ENCODE measurements around the gene UGT1A5. TPM values are rescaled to one million over a fixed set of nuclear protein-coding genes. Genes with fewer than 3 reads are reported as not detected.
"Not testable (repeated sequence)": the region's sequence is repeated elsewhere in the genome, so short reads cannot be mapped to it uniquely, and the experiment has no call there.

UGT1A5 gene
- total RNA-seq, 4 donors from 2014 or later: 7.2 to 24.2 (median 15.0) TPM; not detected in 1

DNA sequence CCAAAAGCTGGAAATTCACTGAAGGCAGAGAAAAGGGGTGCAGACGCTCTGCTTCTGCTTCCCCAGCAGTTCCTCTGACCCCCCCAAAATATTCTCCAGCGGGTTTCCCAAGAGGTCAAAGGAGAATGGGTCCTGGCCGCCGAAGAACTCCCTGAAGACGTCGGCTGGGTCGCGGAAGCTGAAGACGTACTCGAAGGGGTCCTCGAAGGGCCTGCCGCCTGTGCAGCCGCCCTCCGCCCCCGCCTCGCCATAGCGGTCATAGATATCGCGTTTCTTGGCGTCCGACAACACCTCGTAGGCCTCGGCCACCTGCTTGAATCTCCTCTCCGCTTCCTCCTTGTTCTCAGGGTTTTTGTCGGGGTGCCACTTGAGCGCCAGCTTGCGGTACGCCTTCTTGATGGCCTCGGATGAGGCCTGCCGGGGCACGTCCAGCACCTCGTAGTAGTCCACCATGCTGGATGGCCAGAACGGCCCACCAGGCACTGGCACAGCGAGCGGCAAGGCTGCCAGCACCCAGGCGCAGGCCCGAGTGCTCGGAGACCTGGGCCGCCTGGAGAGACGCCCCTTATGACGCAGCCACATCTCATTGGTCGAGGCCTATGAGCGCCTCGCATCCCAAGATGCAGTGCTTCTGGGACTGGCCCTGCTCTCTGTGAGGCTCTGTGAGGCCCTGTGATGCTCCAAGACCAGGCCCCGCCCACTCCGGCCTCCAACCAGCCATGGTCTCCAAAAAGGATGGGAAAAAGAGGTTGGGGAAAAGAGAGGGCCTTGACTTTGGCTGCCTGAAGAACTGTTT is 31.0 kb downstream of the UGT1A5 start:
- Histone ChIP-seq H3K36me3 (no peaks in the 10 kb centered on the region), H3K9me3 (no peaks in the 10 kb centered on the region), H3K4me3 (no peak overlapping the region), H3K27me3 (no peaks in the 10 kb centered on the region), H3K4me1 (peaks cover 0 to 3% (median 0%) of the 10 kb centered on the region in 4 donors), H3K27ac (no peak overlapping the region)
- no peak for DNase-seq
- TF ChIP-seq, protein P1, sequence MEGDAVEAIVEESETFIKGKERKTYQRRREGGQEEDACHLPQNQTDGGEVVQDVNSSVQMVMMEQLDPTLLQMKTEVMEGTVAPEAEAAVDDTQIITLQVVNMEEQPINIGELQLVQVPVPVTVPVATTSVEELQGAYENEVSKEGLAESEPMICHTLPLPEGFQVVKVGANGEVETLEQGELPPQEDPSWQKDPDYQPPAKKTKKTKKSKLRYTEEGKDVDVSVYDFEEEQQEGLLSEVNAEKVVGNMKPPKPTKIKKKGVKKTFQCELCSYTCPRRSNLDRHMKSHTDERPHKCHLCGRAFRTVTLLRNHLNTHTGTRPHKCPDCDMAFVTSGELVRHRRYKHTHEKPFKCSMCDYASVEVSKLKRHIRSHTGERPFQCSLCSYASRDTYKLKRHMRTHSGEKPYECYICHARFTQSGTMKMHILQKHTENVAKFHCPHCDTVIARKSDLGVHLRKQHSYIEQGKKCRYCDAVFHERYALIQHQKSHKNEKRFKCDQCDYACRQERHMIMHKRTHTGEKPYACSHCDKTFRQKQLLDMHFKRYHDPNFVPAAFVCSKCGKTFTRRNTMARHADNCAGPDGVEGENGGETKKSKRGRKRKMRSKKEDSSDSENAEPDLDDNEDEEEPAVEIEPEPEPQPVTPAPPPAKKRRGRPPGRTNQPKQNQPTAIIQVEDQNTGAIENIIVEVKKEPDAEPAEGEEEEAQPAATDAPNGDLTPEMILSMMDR (IDR thresholded peaks at IDR 0.05): no peak
- TF ChIP-seq POLR2A (IDR thresholded peaks at IDR 0.05): no peak

DNA sequence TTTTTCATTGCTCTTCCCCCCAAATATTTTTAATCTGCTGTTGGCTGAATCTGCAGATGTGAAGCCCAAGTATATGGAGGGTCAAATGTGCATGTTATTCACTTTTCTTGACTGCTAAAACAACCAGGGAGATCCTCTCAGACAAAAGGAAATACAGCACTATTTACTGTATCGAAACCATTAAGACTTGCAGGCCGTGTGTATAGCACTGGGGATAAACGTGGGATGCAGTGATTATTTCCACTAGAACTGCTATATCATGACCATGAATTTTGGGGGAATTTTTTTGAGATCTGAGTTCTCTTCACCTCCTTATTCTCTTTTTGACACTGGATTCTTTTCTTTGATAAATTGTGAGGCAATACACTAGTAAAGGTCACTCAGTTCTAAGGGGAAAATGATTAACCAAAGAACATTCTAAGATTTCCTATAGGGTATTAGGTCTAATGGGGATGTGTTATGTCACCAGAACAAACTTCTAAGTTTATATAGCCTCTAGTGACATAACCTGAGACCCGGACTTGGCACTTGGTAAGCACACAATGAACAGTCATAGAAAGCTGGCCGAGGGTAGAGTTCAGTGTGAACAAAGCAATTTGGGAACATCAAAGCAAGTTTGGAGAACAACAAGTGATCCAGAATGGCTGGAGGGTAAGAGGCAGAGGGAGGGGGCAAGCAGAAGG is 32.5 kb downstream of the UGT1A5 start:
- TF ChIP-seq, protein P1 (IDR thresholded peaks at IDR 0.05): no peak
- TF ChIP-seq POLR2A (IDR thresholded peaks at IDR 0.05): no peak
- H3K36me3 ChIP-seq: no peaks in the 10 kb centered on the region

DNA sequence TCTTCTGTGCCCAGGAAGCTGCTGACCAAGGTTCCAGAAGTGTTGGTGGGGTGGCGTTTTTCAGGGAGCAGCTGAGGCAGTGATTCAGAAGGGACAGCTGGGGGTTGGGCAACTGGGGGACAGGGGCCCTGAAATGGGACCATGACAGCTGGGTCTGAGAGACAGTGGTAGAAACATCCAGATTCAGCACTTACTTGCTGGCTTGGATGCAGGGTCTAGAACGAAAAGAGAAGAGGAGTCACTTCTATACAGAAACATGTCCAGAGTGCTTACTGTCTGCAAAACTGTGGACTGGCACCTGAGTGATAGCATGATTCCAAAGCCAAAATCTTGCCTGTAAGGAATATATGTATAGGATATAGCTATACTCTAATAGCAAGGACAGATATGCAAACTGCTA is 33.1 kb downstream of the UGT1A5 start:
- H3K36me3 ChIP-seq, H3K9me3 ChIP-seq, H3K4me3 ChIP-seq, H3K4me1 ChIP-seq, DNase-seq, H3K27me3 ChIP-seq: not testable (repeated sequence)
- peak overlapping the region in 1 of 4 donors; percentile 65 for H3K27ac ChIP-seq

More for the DNA sequence above, 32.5 kb downstream of the UGT1A5 start:
- Histone ChIP-seq H3K9me3 (no peaks in the 10 kb centered on the region), H3K4me3 (no peak overlapping the region), H3K4me1 (no peaks in the 10 kb centered on the region), H3K27ac (peak overlapping the region in 1 of 4 donors; percentile 65), H3K27me3 (no peaks in the 10 kb centered on the region)
- DNase-seq: peak in 1 of 3 donors; percentile 57

DNA sequence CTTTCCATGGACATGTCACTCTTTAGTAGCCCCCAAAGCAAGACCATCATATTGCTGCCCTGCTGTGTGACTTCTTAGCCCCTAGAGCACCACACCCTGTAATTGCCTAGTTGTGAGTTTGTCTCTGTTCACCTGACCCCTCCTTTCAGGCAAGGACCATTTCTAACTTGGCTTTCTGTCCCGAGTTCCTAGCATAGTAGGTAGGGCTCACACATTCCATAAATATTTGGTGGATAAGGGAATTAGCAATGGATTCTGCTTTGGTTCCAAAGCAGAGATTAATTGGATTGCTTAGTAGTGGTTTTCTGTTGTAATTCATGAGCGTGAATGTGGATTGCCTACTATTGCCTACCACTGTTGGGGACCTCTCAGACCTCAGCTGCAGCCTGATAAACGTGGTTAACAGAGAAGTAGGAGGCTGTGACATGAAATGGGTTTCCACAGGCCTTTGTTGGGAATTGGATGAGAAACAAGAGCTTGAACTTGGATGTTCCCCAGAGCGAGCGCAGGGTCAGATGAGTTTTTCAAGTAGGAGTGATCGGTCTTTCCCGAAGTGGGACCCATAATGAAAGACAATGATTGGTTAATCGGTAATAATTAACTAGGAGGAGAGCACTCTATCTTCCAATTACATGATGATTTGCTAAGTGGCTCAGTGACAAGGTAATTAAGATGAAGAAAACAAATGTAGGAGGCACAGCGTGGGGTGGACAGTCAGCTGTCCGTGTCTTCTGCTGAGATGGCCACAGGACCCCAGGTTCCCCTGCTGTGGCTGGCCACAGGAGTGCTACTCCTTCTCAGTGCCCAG is 34.0 kb downstream of the UGT1A5 start:
- no peak for DNase-seq
- Histone ChIP-seq H3K36me3 (no peaks in the 10 kb centered on the region), H3K9me3 (peaks cover 0 to 4% (median 2%) of the 10 kb centered on the region in 4 donors), H3K4me3 (no peak overlapping the region), H3K27ac (peak overlapping the region in 1 of 4 donors; percentile 65), H3K27me3 (no peaks in the 10 kb centered on the region), H3K4me1 (no peaks in the 10 kb centered on the region)
- TF ChIP-seq, protein P1 (IDR thresholded peaks at IDR 0.05): no peak
- TF ChIP-seq POLR2A (IDR thresholded peaks at IDR 0.05): no peak

DNA sequence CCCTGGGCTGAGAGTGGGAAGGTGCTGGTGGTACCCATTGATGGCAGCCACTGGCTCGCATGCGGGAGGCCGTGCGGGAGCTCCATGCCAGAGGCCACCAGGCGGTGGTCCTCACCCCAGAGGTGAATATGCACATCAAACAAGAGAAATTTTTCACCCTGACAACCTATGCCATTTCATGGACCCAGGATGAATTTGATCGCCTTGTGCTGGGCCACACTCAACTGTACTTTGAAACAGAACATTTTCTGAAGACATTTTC is 34.5 kb downstream of the UGT1A5 start:
- Histone ChIP-seq H3K9me3 (peaks cover 0 to 4% (median 2%) of the 10 kb centered on the region in 4 donors), H3K4me3 (no peak overlapping the region), H3K36me3 (no peaks in the 10 kb centered on the region), H3K4me1 (no peaks in the 10 kb centered on the region), H3K27me3 (no peaks in the 10 kb centered on the region), H3K27ac (no peak overlapping the region)
- no peak for DNase-seq
- TF ChIP-seq, protein P1 (IDR thresholded peaks at IDR 0.05): no peak

DNA sequence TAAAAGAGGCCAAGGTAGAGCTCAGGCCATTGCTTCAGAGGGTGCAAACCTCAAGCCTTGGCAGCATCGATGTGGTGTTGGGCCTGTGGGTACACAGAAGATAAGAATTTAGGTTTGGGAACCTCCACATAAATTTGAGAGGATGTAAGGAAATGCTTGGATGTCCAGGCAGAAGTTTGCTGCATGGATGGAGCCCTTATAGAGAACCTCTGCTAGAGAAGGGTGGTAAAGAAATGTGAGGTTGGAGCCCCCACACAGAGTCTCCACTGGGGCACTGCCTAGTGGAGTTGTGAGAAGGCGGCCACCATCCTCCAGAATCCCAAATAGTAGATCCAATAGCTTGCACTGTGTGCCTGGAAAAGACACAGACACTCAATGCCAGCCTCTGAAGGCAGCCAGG is 38.0 kb downstream of the UGT1A5 start:
- not testable (repeated sequence) for H3K36me3 ChIP-seq, H3K4me1 ChIP-seq, H3K4me3 ChIP-seq, H3K27me3 ChIP-seq, H3K9me3 ChIP-seq, DNase-seq
- peak overlapping the region in 3 of 4 donors; percentile 32 to 72 (median 71) for H3K27ac ChIP-seq

DNA sequence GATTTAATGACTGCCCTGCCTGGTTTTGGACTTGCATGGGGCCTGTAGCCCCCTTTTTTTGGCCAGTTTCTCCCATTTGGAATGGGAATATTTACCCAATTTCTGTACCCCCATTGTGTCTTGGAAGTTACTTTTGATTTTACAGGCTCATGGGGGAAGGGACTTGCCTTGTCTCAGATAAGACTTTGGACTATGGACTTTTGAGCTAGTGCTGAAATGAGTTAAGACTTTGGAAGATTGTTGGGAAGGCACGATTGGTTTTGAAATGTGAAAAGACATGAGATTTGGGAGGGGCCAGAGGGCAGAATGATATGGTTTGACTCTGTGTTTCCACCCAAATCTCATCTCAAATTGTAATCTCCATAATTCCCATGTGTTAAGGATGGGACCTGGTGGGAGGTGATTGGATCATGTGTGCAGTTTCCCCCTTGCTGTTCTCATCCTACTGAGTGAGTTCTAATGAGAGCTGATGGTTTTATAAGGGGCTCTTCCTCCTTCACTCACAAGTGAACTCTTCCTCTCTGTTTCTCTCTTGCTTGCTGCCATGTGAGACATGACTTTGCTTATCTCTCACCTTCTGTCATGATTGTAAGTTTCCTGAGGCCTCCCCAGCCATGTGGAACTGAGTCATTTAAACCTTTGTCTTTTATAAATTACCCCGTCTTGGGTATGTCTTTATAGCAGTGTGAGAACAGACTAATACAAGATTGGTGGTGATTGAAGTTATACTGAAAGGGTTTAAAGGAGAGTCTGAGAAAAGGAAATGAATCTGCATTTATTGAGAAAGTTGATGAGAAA is 38.7 kb downstream of the UGT1A5 start:
- not testable (repeated sequence) for H3K36me3 ChIP-seq, H3K9me3 ChIP-seq, H3K27me3 ChIP-seq, H3K4me3 ChIP-seq, H3K4me1 ChIP-seq, DNase-seq
- H3K27ac ChIP-seq: peak overlapping the region in 3 of 4 donors; percentile 43 to 72 (median 71)
